GM19397 (cell line): ENCODE measurements around the gene KIF17.

Source experiments
- ATAC-seq: cut with Tn5 transposase; IDR thresholded peaks from one replicate; pipeline ENCODE4 v1.9.1; 2021; ENCODE audit warnings: mild to moderate bottlenecking, moderate library complexity; ENCODE audit not compliant: unreplicated experiment

The KIF17 gene

GRCh38 chr1:20633190-20634064, 84.4 kb downstream of the KIF17 start, which contains the start of gene PINK1:
TSS of gene PINK1 (plus strand) at chr1:20633458. CDS start at chr1:20633549, 91 bp downstream.
- ATAC-seq: peak; percentile 67

GRCh38 chr1:20632386-20632785, 85.4 kb downstream of the KIF17 start:
- ATAC-seq: no peak

- ATAC-seq: no peak
Measured at GRCh38 chr1:20630729-20631128, 87.1 kb downstream of the KIF17 start.

DNA sequence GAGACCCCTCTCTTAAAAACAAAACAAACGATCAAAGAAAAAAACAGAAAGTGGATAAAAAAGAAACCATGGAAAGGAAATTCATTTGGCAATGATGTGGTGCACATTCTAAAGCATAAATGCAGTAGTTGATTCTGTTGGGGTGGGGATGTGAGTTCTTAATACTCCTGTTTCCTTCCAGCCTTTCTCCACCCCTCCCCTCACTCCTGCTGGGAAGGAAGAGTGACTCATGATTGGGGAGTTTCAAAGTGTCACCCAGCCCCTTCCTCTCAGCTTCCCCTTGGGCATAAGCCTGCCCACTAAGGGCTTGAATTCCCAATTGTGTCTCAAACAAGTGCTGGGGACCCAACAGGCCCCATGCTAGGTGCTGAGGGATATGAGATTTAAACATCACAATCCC, 91.3 kb downstream of the KIF17 start:
- ATAC-seq: no peak

- no peak for ATAC-seq
Measured at GRCh38 chr1:20626098-20626427, 91.7 kb downstream of the KIF17 start.

- ATAC-seq: no peak
Measured at GRCh38 chr1:20625176-20626097, 92.4 kb downstream of the KIF17 start.

GRCh38 chr1:20624709-20625108, 93.1 kb downstream of the KIF17 start:
- no peak for ATAC-seq

DNA sequence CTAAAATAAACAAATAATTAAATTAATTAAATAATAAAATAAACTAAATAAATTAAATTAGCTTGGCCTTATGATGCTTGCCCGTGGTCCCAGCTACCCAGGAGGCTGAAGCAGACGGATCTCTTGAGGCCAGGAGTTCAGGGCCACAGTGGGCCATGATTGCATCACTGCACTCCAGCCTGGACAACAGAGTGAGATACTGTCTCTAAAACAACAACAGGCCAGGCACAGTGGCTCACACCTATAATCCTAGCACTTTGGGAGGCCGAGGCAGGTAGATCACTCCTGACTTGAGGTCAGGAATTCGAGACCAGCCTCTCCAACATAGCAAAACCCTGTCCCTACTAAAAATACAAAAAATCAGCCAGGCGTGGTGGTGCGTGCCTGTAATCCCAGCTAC, 96.8 kb downstream of the KIF17 start:
- no peak for ATAC-seq

DNA sequence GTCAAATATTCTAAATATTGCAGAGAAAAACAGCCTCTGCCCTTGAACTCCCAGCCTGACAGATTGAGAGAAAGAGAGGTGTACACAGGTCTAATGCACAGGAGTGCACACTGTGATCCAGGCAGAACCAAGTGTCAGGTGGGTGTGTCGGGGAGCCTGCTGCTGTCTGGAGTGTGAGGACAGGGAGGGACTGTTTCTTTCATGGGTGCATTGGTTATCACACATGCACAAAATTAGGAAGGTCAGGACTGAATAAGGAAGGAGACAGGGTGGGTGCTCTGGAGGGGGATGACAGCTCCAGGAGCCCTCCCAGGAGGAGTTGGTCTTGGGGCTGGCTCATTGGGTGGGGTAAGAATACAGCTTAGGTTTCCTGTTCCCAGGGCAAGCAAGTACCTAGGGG, 97.8 kb downstream of the KIF17 start:
- no peak for ATAC-seq

GRCh38 chr1:20618550-20618949, 99.3 kb downstream of the KIF17 start:
- ATAC-seq: no peak

GRCh38 chr1:20616847-20617487, 100.8 kb downstream of the KIF17 start:
- no peak for ATAC-seq

- ATAC-seq: no peak
Measured at GRCh38 chr1:20615946-20616846, 101.6 kb downstream of the KIF17 start.

- ATAC-seq: no peak
Measured at GRCh38 chr1:20614131-20614579, 103.7 kb downstream of the KIF17 start.
